ENCODE measurements around the gene DDO. TPM values are rescaled to one million over a fixed set of nuclear protein-coding genes. Genes with fewer than 3 reads are reported as not detected.

The DDO gene
- total RNA-seq, 4 donors from 2014 or later: 0.59 to 2.1 (median 1.4) TPM

DNA sequence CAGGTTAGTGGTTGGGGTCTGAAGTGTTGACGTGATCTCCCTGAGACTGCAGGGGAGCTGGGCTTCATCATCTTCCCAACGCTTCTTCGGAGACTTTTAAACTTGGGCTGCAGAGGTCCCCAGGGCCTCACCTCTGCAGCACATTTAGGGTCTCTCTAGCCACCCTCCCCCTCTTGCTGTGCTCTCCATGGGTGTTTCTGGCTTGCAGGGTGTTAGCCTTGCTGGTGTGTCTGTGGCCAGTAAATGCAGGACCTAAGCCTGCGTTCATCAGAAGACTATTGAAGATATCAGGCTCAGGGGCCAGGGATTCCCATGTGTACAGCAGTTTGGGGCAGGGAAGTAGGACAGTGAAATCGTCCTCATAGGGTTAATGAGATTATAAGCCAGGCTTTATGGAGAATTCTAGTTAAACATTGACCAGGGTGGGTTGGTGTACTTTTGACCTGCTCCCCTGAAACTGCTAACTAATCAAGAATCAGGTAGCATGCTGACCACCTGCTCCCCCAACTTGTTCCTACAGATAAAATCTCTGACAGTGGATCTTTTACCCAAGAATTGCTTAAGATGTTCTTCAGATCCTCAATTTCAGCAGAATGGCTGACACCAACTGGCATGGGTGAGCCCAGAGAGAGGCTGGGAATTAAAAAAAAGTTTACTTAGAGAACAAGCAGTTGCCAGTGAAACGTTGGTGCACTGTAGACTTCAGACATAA, 3.8 kb upstream of the DDO start:
- WGBS, 2 donors: 66 to 69% methylated on average over 6 of the region's 6 CpGs
- Histone ChIP-seq H3K9me3 (peaks cover 0 to 3% (median 0%) of the 10 kb centered on the region in 4 donors), H3K27me3 (no peaks in the 10 kb centered on the region), H3K4me1 (peaks cover 0 to 11% (median 0%) of the 10 kb centered on the region in 4 donors), H3K36me3 (no peaks in the 10 kb centered on the region), H3K4me3 (no peak overlapping the region), H3K27ac (no peak overlapping the region)
- no peak for TF ChIP-seq EP300 (IDR thresholded peaks at IDR 0.05)
- TF ChIP-seq, protein P1, sequence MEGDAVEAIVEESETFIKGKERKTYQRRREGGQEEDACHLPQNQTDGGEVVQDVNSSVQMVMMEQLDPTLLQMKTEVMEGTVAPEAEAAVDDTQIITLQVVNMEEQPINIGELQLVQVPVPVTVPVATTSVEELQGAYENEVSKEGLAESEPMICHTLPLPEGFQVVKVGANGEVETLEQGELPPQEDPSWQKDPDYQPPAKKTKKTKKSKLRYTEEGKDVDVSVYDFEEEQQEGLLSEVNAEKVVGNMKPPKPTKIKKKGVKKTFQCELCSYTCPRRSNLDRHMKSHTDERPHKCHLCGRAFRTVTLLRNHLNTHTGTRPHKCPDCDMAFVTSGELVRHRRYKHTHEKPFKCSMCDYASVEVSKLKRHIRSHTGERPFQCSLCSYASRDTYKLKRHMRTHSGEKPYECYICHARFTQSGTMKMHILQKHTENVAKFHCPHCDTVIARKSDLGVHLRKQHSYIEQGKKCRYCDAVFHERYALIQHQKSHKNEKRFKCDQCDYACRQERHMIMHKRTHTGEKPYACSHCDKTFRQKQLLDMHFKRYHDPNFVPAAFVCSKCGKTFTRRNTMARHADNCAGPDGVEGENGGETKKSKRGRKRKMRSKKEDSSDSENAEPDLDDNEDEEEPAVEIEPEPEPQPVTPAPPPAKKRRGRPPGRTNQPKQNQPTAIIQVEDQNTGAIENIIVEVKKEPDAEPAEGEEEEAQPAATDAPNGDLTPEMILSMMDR (IDR thresholded peaks at IDR 0.05): no peak
- no peak for TF ChIP-seq POLR2A (IDR thresholded peaks at IDR 0.05)
- DNase-seq (ENCODE audit: low spot score in 2 of 2): no peak

DNA sequence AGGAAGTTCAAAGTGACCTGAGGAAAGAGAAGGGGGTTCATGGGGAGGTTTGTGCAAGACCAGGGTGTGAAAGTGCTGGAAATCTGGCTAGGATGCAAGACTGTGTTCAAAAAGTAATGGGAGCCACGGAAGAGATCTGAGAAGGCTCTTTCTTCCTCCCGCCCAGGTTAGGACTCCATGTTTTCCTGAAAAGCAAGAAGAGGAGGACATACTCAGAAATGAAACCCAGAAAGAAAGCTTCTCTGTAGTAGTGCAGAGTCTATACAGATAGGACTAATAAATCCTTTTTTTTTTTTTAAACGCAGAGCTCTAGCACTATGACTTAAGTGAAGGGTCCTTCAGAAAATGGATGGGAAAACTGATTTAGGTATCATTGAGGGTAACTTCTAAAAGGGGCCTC, 3.2 kb upstream of the DDO start:
- DNase-seq (ENCODE audit: low spot score in 2 of 2): no peak
- 82 to 88% methylated on average over 3 of the region's 3 CpGs for WGBS, 2 donors

DNA sequence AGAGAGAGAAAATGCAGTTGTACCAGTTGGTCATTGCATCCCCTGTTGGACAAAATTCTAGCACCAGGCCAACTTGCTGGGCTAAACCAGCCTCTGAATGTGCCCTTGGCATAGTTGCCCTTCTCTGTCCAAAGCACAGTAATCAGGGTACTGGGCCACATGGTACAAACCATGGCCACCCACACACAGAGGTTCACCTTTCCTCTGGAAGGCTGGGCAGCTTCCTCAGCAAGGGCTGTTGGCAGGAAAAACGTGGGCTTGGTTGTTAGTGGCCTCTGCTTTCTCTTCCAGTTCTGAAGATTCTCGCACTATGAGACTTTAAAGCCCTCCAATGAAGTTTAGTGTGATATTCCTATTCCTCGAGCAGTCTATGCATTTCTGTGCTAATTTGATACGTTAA, 706 bp downstream of the DDO start:
- peak overlapping the region; percentile 7 to 69 (median 58) for H3K27ac ChIP-seq
- no peaks in the 10 kb centered on the region for H3K27me3 ChIP-seq
- no peaks in the 10 kb centered on the region for H3K36me3 ChIP-seq
- H3K4me3 ChIP-seq: peak overlapping the region in 2 of 4 donors; percentile 30 to 41
- DNase-seq (ENCODE audit: low spot score in 2 of 2): no peak
- H3K4me1 ChIP-seq: peaks cover 0 to 11% (median 0%) of the 10 kb centered on the region in 4 donors
- TF ChIP-seq POLR2A (IDR thresholded peaks at IDR 0.05) (no peak), EP300 (IDR thresholded peaks at IDR 0.05) (no peak)
- TF ChIP-seq, protein P1 (IDR thresholded peaks at IDR 0.05): no peak
- no peaks in the 10 kb centered on the region for H3K9me3 ChIP-seq
- 49 to 53% methylated on average over 4 of the region's 4 CpGs for WGBS, 2 donors

More for the DNA sequence above, 3.2 kb upstream of the DDO start:
- no peaks in the 10 kb centered on the region for H3K36me3 ChIP-seq
- H3K4me3 ChIP-seq: no peak overlapping the region
- peaks cover 0 to 11% (median 0%) of the 10 kb centered on the region in 4 donors for H3K4me1 ChIP-seq
- no peak for TF ChIP-seq POLR2A (IDR thresholded peaks at IDR 0.05)
- TF ChIP-seq EP300 (IDR thresholded peaks at IDR 0.05): no peak
- TF ChIP-seq, protein P1 (IDR thresholded peaks at IDR 0.05): no peak
- no peak overlapping the region for H3K27ac ChIP-seq
- peaks cover 0 to 3% (median 0%) of the 10 kb centered on the region in 4 donors for H3K9me3 ChIP-seq
- no peaks in the 10 kb centered on the region for H3K27me3 ChIP-seq

DNA sequence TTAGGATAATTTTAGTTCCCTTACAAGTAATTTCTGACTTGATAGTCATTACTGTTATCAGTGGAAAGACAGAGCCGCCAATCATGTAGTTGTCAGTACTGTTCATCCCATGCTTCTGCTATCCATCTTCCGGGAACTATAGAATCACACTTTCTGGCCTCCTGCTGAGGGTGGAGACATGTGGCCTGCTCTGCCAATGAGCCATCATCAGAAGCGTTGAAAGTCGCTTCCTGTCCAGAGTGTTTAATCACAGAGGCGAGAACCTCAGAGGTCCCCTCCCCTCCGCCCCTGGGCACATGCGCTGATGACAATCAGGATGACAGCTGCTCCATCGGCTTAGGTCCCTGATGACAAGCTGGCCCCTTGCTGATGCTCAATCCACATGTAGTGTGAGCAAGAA, 3.0 kb downstream of the DDO start:
- no peak overlapping the region for H3K4me3 ChIP-seq
- 80 to 83% methylated on average over 7 to 8 of the region's 8 CpGs for WGBS, 2 donors
- H3K36me3 ChIP-seq: no peaks in the 10 kb centered on the region
- H3K27me3 ChIP-seq: no peaks in the 10 kb centered on the region
- H3K27ac ChIP-seq: no peak overlapping the region
- H3K9me3 ChIP-seq: no peaks in the 10 kb centered on the region
- no peak for DNase-seq (ENCODE audit: low spot score in 2 of 2)
- TF ChIP-seq, protein P1 (IDR thresholded peaks at IDR 0.05): no peak
- TF ChIP-seq POLR2A (IDR thresholded peaks at IDR 0.05) (no peak), EP300 (IDR thresholded peaks at IDR 0.05) (no peak)
- peaks cover 0 to 11% (median 0%) of the 10 kb centered on the region in 4 donors for H3K4me1 ChIP-seq

DNA sequence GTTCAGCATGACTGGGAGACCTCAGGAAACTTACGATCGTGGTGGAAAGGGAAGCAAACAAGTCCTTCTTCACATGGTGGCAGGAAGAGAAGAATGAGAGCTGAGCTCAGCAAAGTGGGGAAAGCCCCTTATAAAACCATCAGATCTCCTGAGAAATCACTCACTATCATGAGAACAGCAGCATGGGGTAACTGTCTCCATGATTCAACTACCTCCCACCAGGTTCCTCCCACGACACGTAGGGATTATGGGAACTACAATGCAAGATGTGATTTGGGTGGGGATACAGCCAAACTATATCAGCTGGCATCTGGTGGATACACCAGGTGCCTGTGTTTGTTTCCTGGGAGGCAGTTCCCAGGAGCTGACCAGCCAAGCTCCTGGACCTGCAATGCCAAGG, 4.9 kb downstream of the DDO start:
- DNase-seq (ENCODE audit: low spot score in 2 of 2): no peak
- Histone ChIP-seq H3K36me3 (no peaks in the 10 kb centered on the region), H3K4me3 (no peak overlapping the region), H3K4me1 (peaks cover 0 to 11% (median 0%) of the 10 kb centered on the region in 4 donors), H3K9me3 (no peaks in the 10 kb centered on the region), H3K27me3 (no peaks in the 10 kb centered on the region), H3K27ac (no peak overlapping the region)
- TF ChIP-seq POLR2A (IDR thresholded peaks at IDR 0.05): no peak
- TF ChIP-seq, protein P1 (IDR thresholded peaks at IDR 0.05): no peak
- no peak for TF ChIP-seq EP300 (IDR thresholded peaks at IDR 0.05)
- WGBS, 2 donors: 65 to 82% methylated on average over 4 of the region's 4 CpGs

All from tibial nerve (tissue), 4 donors.